ENCODE results near the gene CMTM8. TPM values are rescaled to one million over a fixed set of nuclear protein-coding genes. Genes with fewer than 3 reads are reported as not detected.

CMTM8 gene
- total RNA-seq, 1 experiment from 2014 or later: 3.3 TPM

- DNase-seq: no peak
- Histone ChIP-seq H3K27me3 (no peaks in the 10 kb centered on the region), H3K4me3 (no peak overlapping the region), H3K9me3 (replicated peaks) (no peaks in the 10 kb centered on the region), H3K4me1 (no peaks in the 10 kb centered on the region), H3K36me3 (no peaks in the 10 kb centered on the region), H3K27ac (no peak overlapping the region)
Measured at GRCh38 chr3:32281570-32282106, 43.2 kb downstream of the CMTM8 start.

- DNase-seq: no peak
- no peaks in the 10 kb centered on the region for H3K9me3 ChIP-seq (replicated peaks)
- no peak overlapping the region for H3K27ac ChIP-seq
- no peak overlapping the region for H3K4me3 ChIP-seq
- no peaks in the 10 kb centered on the region for H3K36me3 ChIP-seq
- no peaks in the 10 kb centered on the region for H3K27me3 ChIP-seq
- H3K4me1 ChIP-seq: no peaks in the 10 kb centered on the region
Measured at GRCh38 chr3:32282578-32283154, 44.2 kb downstream of the CMTM8 start.

GRCh38 chr3:32283304-32283703, 44.8 kb downstream of the CMTM8 start:
- DNase-seq: no peak
- no peaks in the 10 kb centered on the region for H3K36me3 ChIP-seq
- H3K4me3 ChIP-seq: no peak overlapping the region
- no peaks in the 10 kb centered on the region for H3K9me3 ChIP-seq (replicated peaks)
- no peaks in the 10 kb centered on the region for H3K4me1 ChIP-seq
- H3K27ac ChIP-seq: no peak overlapping the region
- no peaks in the 10 kb centered on the region for H3K27me3 ChIP-seq

GRCh38 chr3:32284443-32285212, 46.1 kb downstream of the CMTM8 start:
- no peaks in the 10 kb centered on the region for H3K4me1 ChIP-seq
- no peaks in the 10 kb centered on the region for H3K9me3 ChIP-seq (replicated peaks)
- no peak overlapping the region for H3K27ac ChIP-seq
- no peaks in the 10 kb centered on the region for H3K36me3 ChIP-seq
- DNase-seq: no peak
- H3K27me3 ChIP-seq: no peaks in the 10 kb centered on the region
- no peak overlapping the region for H3K4me3 ChIP-seq

GRCh38 chr3:32285891-32286290, 47.4 kb downstream of the CMTM8 start:
- H3K4me3 ChIP-seq: no peak overlapping the region
- H3K9me3 ChIP-seq (replicated peaks): no peaks in the 10 kb centered on the region
- H3K27me3 ChIP-seq: no peaks in the 10 kb centered on the region
- DNase-seq: no peak
- no peaks in the 10 kb centered on the region for H3K36me3 ChIP-seq
- no peak overlapping the region for H3K27ac ChIP-seq
- H3K4me1 ChIP-seq: no peaks in the 10 kb centered on the region

- Histone ChIP-seq H3K36me3 (no peaks in the 10 kb centered on the region), H3K4me3 (no peak overlapping the region), H3K27me3 (no peaks in the 10 kb centered on the region), H3K27ac (no peak overlapping the region), H3K4me1 (no peaks in the 10 kb centered on the region), H3K9me3 (replicated peaks) (no peaks in the 10 kb centered on the region)
- no peak for DNase-seq
Measured at GRCh38 chr3:32288819-32289218, 50.3 kb downstream of the CMTM8 start.

GRCh38 chr3:32290619-32291018, 52.1 kb downstream of the CMTM8 start:
- no peak for DNase-seq
- Histone ChIP-seq H3K27ac (no peak overlapping the region), H3K9me3 (replicated peaks) (no peaks in the 10 kb centered on the region), H3K4me1 (no peaks in the 10 kb centered on the region), H3K4me3 (no peak overlapping the region), H3K36me3 (no peaks in the 10 kb centered on the region), H3K27me3 (no peaks in the 10 kb centered on the region)

- H3K4me1 ChIP-seq: no peaks in the 10 kb centered on the region
- no peaks in the 10 kb centered on the region for H3K27me3 ChIP-seq
Measured at GRCh38 chr3:32292085-32292796, 53.8 kb downstream of the CMTM8 start.

GRCh38 chr3:32293903-32294302, 55.4 kb downstream of the CMTM8 start:
- Histone ChIP-seq H3K27ac (no peak overlapping the region), H3K9me3 (replicated peaks) (no peaks in the 10 kb centered on the region)

More at GRCh38 chr3:32292085-32292796, 53.8 kb downstream of the CMTM8 start:
- H3K4me3 ChIP-seq: no peak overlapping the region
- H3K27ac ChIP-seq: no peak overlapping the region
- no peak for DNase-seq
- H3K36me3 ChIP-seq: no peaks in the 10 kb centered on the region
- no peaks in the 10 kb centered on the region for H3K9me3 ChIP-seq (replicated peaks)

GRCh38 chr3:32296251-32297204, 58.0 kb downstream of the CMTM8 start:
- Histone ChIP-seq H3K27ac (no peak overlapping the region), H3K36me3 (no peaks in the 10 kb centered on the region), H3K27me3 (no peaks in the 10 kb centered on the region), H3K4me3 (no peak overlapping the region), H3K9me3 (replicated peaks) (no peaks in the 10 kb centered on the region), H3K4me1 (no peaks in the 10 kb centered on the region)
- peak; percentile 20 to 72 for DNase-seq

More at GRCh38 chr3:32293903-32294302, 55.4 kb downstream of the CMTM8 start:
- H3K27me3 ChIP-seq: no peaks in the 10 kb centered on the region
- H3K4me3 ChIP-seq: no peak overlapping the region
- H3K36me3 ChIP-seq: no peaks in the 10 kb centered on the region
- no peak for DNase-seq
- no peaks in the 10 kb centered on the region for H3K4me1 ChIP-seq

GRCh38 chr3:32297366-32297765, 58.9 kb downstream of the CMTM8 start:
- no peak for DNase-seq
- Histone ChIP-seq H3K9me3 (replicated peaks) (no peaks in the 10 kb centered on the region), H3K4me1 (no peaks in the 10 kb centered on the region), H3K27ac (no peak overlapping the region), H3K36me3 (no peaks in the 10 kb centered on the region), H3K4me3 (no peak overlapping the region), H3K27me3 (no peaks in the 10 kb centered on the region)

GRCh38 chr3:32301426-32301825, 62.9 kb downstream of the CMTM8 start:
- Histone ChIP-seq H3K27ac (no peak overlapping the region), H3K27me3 (no peaks in the 10 kb centered on the region), H3K4me3 (no peak overlapping the region), H3K36me3 (no peaks in the 10 kb centered on the region), H3K9me3 (replicated peaks) (no peaks in the 10 kb centered on the region), H3K4me1 (no peaks in the 10 kb centered on the region)
- DNase-seq: no peak

GRCh38 chr3:32302601-32303398, 64.3 kb downstream of the CMTM8 start:
- Histone ChIP-seq H3K9me3 (replicated peaks) (no peaks in the 10 kb centered on the region), H3K4me3 (no peak overlapping the region), H3K4me1 (no peaks in the 10 kb centered on the region), H3K27me3 (no peaks in the 10 kb centered on the region), H3K27ac (no peak overlapping the region), H3K36me3 (no peaks in the 10 kb centered on the region)
- no peak for DNase-seq

- Histone ChIP-seq H3K4me3 (no peak overlapping the region), H3K9me3 (replicated peaks) (no peaks in the 10 kb centered on the region), H3K27me3 (no peaks in the 10 kb centered on the region), H3K36me3 (no peaks in the 10 kb centered on the region), H3K4me1 (no peaks in the 10 kb centered on the region), H3K27ac (no peak overlapping the region)
- DNase-seq: no peak
Measured at GRCh38 chr3:32303399-32303747, 64.9 kb downstream of the CMTM8 start.
